B cell (primary cell): ENCODE data around the gene TLL1. TPM values are rescaled to one million over a fixed set of nuclear protein-coding genes. Genes with fewer than 3 reads are reported as not detected.

ENCODE experiments used
- ATAC-seq: fragments of 200-7000 bp; cut with Tn5 transposase; one replicate; pipeline ENCODE4 v1.10.0; 2021; ENCODE audit warnings: low read depth, mild to moderate bottlenecking, moderate number of reproducible peaks, moderate library complexity
- CTCF ChIA-PET: fragments of 350-600 bp; sonication (Branson Sonifier 250); formaldehyde crosslinking; loops from one replicate; lab custom pipeline; 2021; ENCODE audit warnings: antibody characterized with exemption, inconsistent platforms; lab: Charles Lee
- POLR2A ChIA-PET: fragments of 350-600 bp; sonication (Branson Sonifier 250); formaldehyde crosslinking; loops from one replicate; lab custom pipeline; 2021; ENCODE audit warnings: antibody characterized with exemption; lab: Charles Lee
- DNase-seq: peaks from one replicate; pipeline ENCODE4 v3.0.0; 2013
- H2AFZ ChIP-seq: 2 replicates; pipeline ENCODE4 v1.6.1; 2012; ENCODE audit warnings: mild to moderate bottlenecking, low read depth, low read length; ENCODE audit not compliant: insufficient read depth, poor library complexity, severe bottlenecking
- H3K27ac ChIP-seq, 2 donors: 1 replicate in 1 of 2; 2 replicates in 1 of 2; pipeline ENCODE4 v1.5.1; 2012 to 2013; ENCODE audit warnings: low read length in 2 of 2, mild to moderate bottlenecking in 2 of 2, moderate library complexity in 1 of 2
- H3K27me3 ChIP-seq, 4 experiments: fragments of 200-600 bp in 1 of 4; sonication (generic) in 1 of 4; replicated peaks in 1 of 4; 1 replicate in 2 of 4; 2 replicates in 2 of 4; pipeline versions ENCODE4 v1.6.1 to v1.7.0; 2013 to 2016; ENCODE audit warnings: low read length in 3 of 4, mild to moderate bottlenecking in 2 of 4, mixed read lengths in 1 of 4, moderate library complexity in 1 of 4; ENCODE audit not compliant: insufficient read depth in 4 of 4, control insufficient read depth in 3 of 4; ENCODE audit errors: control extremely low read depth in 1 of 4
- H3K36me3 ChIP-seq, 2 experiments: replicated peaks in 1 of 2; 1 replicate in 1 of 2; 2 replicates in 1 of 2; pipeline versions ENCODE4 v1.6.1 to v1.7.1; 2013; ENCODE audit warnings: low read length in 1 of 2; ENCODE audit not compliant: insufficient read depth in 2 of 2, control insufficient read depth in 1 of 2; ENCODE audit errors: control extremely low read depth in 1 of 2, extremely low read depth in 1 of 2
- H3K4me1 ChIP-seq, 2 donors: fragments of 200-600 bp in 1 of 2; sonication (generic) in 1 of 2; 1 replicate in 1 of 2; 2 replicates in 1 of 2; pipeline versions ENCODE4 v1.5.1 to v1.6.1; 2013 to 2017; ENCODE audit warnings: low read length in 2 of 2; ENCODE audit not compliant: control insufficient read depth in 2 of 2, insufficient read depth in 2 of 2
- H3K4me2 ChIP-seq: replicated peaks from 2 replicates; pipeline ENCODE3; 2012; ENCODE audit warnings: mild to moderate bottlenecking, low read depth, low read length; ENCODE audit not compliant: poor library complexity, severe bottlenecking
- H3K4me3 ChIP-seq, 5 experiments: fragments of 200-600 bp in 1 of 5; sonication (generic) in 1 of 5; 1 replicate in 3 of 5; 2 replicates in 2 of 5; pipeline versions ENCODE4 v1.5.1 to v1.7.0; 2011 to 2016; ENCODE audit warnings: low read length in 4 of 5, mild to moderate bottlenecking in 4 of 5, low read depth in 2 of 5, control low read depth in 1 of 5, moderate library complexity in 1 of 5; ENCODE audit not compliant: insufficient read depth in 1 of 5; ENCODE audit errors: control extremely low read depth in 1 of 5, extremely low read depth in 1 of 5
- H3K79me2 ChIP-seq: fragments of 200-600 bp; sonication (generic); one replicate; pipeline ENCODE4 v1.6.0; 2016; ENCODE audit warnings: low read length; ENCODE audit not compliant: control insufficient read depth, insufficient read depth
- H3K9ac ChIP-seq: fragments of 200-600 bp; sonication (generic); 2 replicates; pipeline ENCODE4 v1.6.1; 2017; ENCODE audit warnings: mild to moderate bottlenecking, low read length, moderate library complexity
- H3K9me3 ChIP-seq, 3 donors: one replicate each; pipeline versions ENCODE4 v1.6.1 to v1.7.1; 2013; ENCODE audit warnings: low read length in 2 of 3; ENCODE audit not compliant: control insufficient read depth in 2 of 3, insufficient read depth in 1 of 3; ENCODE audit errors: control extremely low read depth in 1 of 3
- H4K20me1 ChIP-seq: 2 replicates; pipeline ENCODE4 v1.6.0; 2012; ENCODE audit warnings: mild to moderate bottlenecking, low read length; ENCODE audit not compliant: insufficient read depth, control insufficient read depth, poor library complexity, severe bottlenecking
- H3K27ac Mint-ChIP-seq: one replicate; pipeline ENCODE4 v1.8.0; 2021; ENCODE audit warnings: mixed read lengths
- H3K27me3 Mint-ChIP-seq: one replicate; pipeline ENCODE4 v1.8.0; 2021; ENCODE audit warnings: mixed read lengths
- H3K4me1 Mint-ChIP-seq: one replicate; pipeline ENCODE4 v1.8.0; 2021; ENCODE audit warnings: mixed read lengths
- H3K4me3 Mint-ChIP-seq: one replicate; pipeline ENCODE4 v1.8.0; 2021; ENCODE audit warnings: mixed read lengths
- H3K9me3 Mint-ChIP-seq: one replicate; pipeline ENCODE4 v1.8.0; 2022; ENCODE audit warnings: mixed read lengths; ENCODE audit not compliant: insufficient read depth
- CTCF ChIP-seq: fragments of 200-600 bp; IDR thresholded peaks from one replicate; pipeline ENCODE4 v1.8.0; 2022; ENCODE audit warnings: antibody characterized with exemption, mild to moderate bottlenecking
- EZH2 ChIP-seq: IDR thresholded peaks from 2 replicates; pipeline ENCODE4 v1.6.1; 2012; ENCODE audit warnings: borderline replicate concordance, low read depth, mild to moderate bottlenecking, moderate library complexity, low read length; ENCODE audit not compliant: insufficient read depth, poor library complexity, severe bottlenecking
- WGBS: methylation state at CpG from one replicate; pipeline ENCODE4 v1.1.5; 2013; ENCODE audit warnings: missing lambda C conversion rate; ENCODE audit not compliant: insufficient coverage; 5-methylcytosine and 5-hydroxymethylcytosine counted together
- intact Hi-C: fragments of 100-400 bp; cut with micrococcal nuclease; formaldehyde crosslinking; loops from one replicate; pipeline ENCODE4 v1.10.0; 2022
- polyA plus RNA-seq: library from polyadenylated mRNA; depleted of rRNA; stranded (reverse); fragments of >200 nt; gene quantifications from 2 replicates; pipeline ENCODE4 v1.2.3, GENCODE V29; 2012
- total RNA-seq, 2 donors: library from RNA; stranded (reverse); fragments of 120-200 nt in 1 of 2; gene quantifications; 1 replicate in 1 of 2; 2 replicates in 1 of 2; pipeline versions ENCODE4 v1.2.3 to v1.2.4, GENCODE V29; 2013 to 2022

The TLL1 gene
- total and polyA plus RNA-seq, 2 donors (not counting 1 experiment from before 2014, with no cell fraction given): not detected

GRCh38 chr4:165986956-165987698 is 114.1 kb downstream of the TLL1 start:
- DNase-seq: no peak
- intact Hi-C loops: no loop called here
- Histone ChIP-seq H3K9me3 (no peaks in the 10 kb centered on the region), H4K20me1 (no peaks in the 10 kb centered on the region), H3K4me3 (no peak overlapping the region), H3K36me3 (no peaks in the 10 kb centered on the region), H2AFZ (no peak overlapping the region), H3K4me1 (no peaks in the 10 kb centered on the region), H3K27ac (no peak overlapping the region), H3K79me2 (no peaks in the 10 kb centered on the region), H3K9ac (no peak overlapping the region), H3K27me3 (no peaks in the 10 kb centered on the region), H3K4me2 (no peak overlapping the region)
- TF ChIP-seq EZH2 (no peak), CTCF (no peak)
- no peaks in the 10 kb centered on the region for H3K4me1 Mint-ChIP-seq
- H3K27me3 Mint-ChIP-seq: no peaks in the 10 kb centered on the region
- ChIA-PET CTCF (no interaction called here), POLR2A (no interaction called here)
- WGBS: no CpG with 5 or more reads among the region's 5 CpGs
- no peak overlapping the region for H3K27ac Mint-ChIP-seq
- no peak for ATAC-seq
- no peaks in the 10 kb centered on the region for H3K9me3 Mint-ChIP-seq
- H3K4me3 Mint-ChIP-seq: no peak overlapping the region

GRCh38 chr4:165991325-165992180 is 118.5 kb downstream of the TLL1 start:
- no peak overlapping the region for H3K27ac Mint-ChIP-seq
- no peak overlapping the region for H3K4me3 Mint-ChIP-seq
- H3K9me3 Mint-ChIP-seq: no peaks in the 10 kb centered on the region
- ChIA-PET CTCF (no interaction called here), POLR2A (no interaction called here)
- Histone ChIP-seq H3K27ac (no peak overlapping the region), H2AFZ (no peak overlapping the region), H3K9ac (no peak overlapping the region), H3K36me3 (no peaks in the 10 kb centered on the region), H4K20me1 (no peaks in the 10 kb centered on the region), H3K4me2 (no peak overlapping the region), H3K4me3 (no peak overlapping the region), H3K4me1 (no peaks in the 10 kb centered on the region), H3K79me2 (no peaks in the 10 kb centered on the region), H3K27me3 (no peaks in the 10 kb centered on the region), H3K9me3 (no peaks in the 10 kb centered on the region)
- no peaks in the 10 kb centered on the region for H3K27me3 Mint-ChIP-seq
- TF ChIP-seq CTCF (no peak), EZH2 (no peak)
- no peaks in the 10 kb centered on the region for H3K4me1 Mint-ChIP-seq
- ATAC-seq (no peak), DNase-seq (no peak)
- intact Hi-C loops: no loop called here
- WGBS: 60% methylated on average over 1 of the region's 4 CpGs
